ENCODE data around the gene HOXB7. TPM values are rescaled to one million over a fixed set of nuclear protein-coding genes. Genes with fewer than 3 reads are reported as not detected.

HOXB7 gene
- total and polyA plus RNA-seq, 2 of the 13 experiments (the other 11 are each of a cell fraction or from before 2014, with no cell fraction given) = 0.04 TPM; not detected in 1

GRCh38 chr17:48565022-48565554 lies 45.7 kb downstream of the HOXB7 start:
- H3K9me3 ChIP-seq (ENCODE audit: low read length) = no peaks in the 10 kb centered on the region
- no peak overlapping the region for H3K9ac ChIP-seq (ENCODE audit: insufficient read depth, low read depth, low read length)
- CTCF ChIA-PET (ENCODE audit: low intra/inter-chr PET ratio, low total read pairs) = no interaction called here
- intact Hi-C loops (cut with micrococcal nuclease; ENCODE audit: unreplicated experiment) = no loop called here
- no peak overlapping the region for H3K27ac ChIP-seq (ENCODE audit: extremely low read length, insufficient read depth, low read length)
- H3K36me3 ChIP-seq (replicated peaks in 1 of 2; ENCODE audit: control insufficient read depth in 1 of 2, insufficient read depth in 2 of 2, low read length in 2 of 2) = no peaks in the 10 kb centered on the region
- H2AFZ ChIP-seq (ENCODE audit: low read length) = no peak overlapping the region
- H3K79me2 ChIP-seq (ENCODE audit: insufficient read depth, low read length) = no peaks in the 10 kb centered on the region
- TF ChIP-seq HDAC1 (CRISPR knock-in tag; IDR thresholded peaks at IDR 0.05) (no peak), EED (CRISPR knock-in tag; IDR thresholded peaks at IDR 0.05) (no peak)
- ATAC-seq = no peak
- peaks cover 14 to 94% of the 10 kb centered on the region in 2 experiments for H3K27me3 ChIP-seq (ENCODE audit: control insufficient read depth in 1 of 2, insufficient read depth in 2 of 2, low read length in 2 of 2)
- POLR2A ChIA-PET = no interaction called here
- H4K20me1 ChIP-seq (ENCODE audit: insufficient read depth, low read length) = 0 out of 2 replicates have a peak, but pooled peaks cover 4% of the 10 kb centered on the region
- no peak overlapping the region for H3K4me2 ChIP-seq (ENCODE audit: low read depth, low read length)
- no peak for DNase-seq (ENCODE audit: low spot score)
- BruUV-seq (replicated peaks) = no TSS peak
- in situ Hi-C loops (cut with HindIII; ENCODE audit: extremely low pct_ligation_motif_present, low pct_unique_long_range_greater_than_20kb) = no loop called here
- WGBS (ENCODE audit: low lambda C conversion rate) = 4% methylated on average over 2 of the region's 2 CpGs
- no peak overlapping the region for H3K4me3 ChIP-seq (replicated peaks in 1 of 3; ENCODE audit: insufficient read depth in 1 of 3, low read depth in 2 of 3, low read length in 3 of 3)
- no peak for FAIRE-seq
- H3K4me1 ChIP-seq (ENCODE audit: insufficient read depth, low read length) = no peaks in the 10 kb centered on the region

GRCh38 chr17:48564188-48565021 lies 46.4 kb downstream of the HOXB7 start:
- TF ChIP-seq PBX3 (CRISPR knock-in tag; IDR thresholded peaks at IDR 0.05; ENCODE audit: borderline replicate concordance) (no peak), ZBTB10 (CRISPR knock-in tag; IDR thresholded peaks at IDR 0.05; ENCODE audit: borderline replicate concordance) (no peak), ZC3H4 (CRISPR knock-in tag; IDR thresholded peaks at IDR 0.05; ENCODE audit: borderline replicate concordance) (no peak)
- Histone ChIP-seq H3K36me3 (replicated peaks in 1 of 2; ENCODE audit: control insufficient read depth in 1 of 2, insufficient read depth in 2 of 2, low read length in 2 of 2) (no peaks in the 10 kb centered on the region), H4K20me1 (ENCODE audit: insufficient read depth, low read length) (no peaks in the 10 kb centered on the region), H3K4me3 (replicated peaks in 1 of 3; ENCODE audit: insufficient read depth in 1 of 3, low read depth in 2 of 3, low read length in 3 of 3) (no peak overlapping the region), H3K27me3 (ENCODE audit: control insufficient read depth in 1 of 2, insufficient read depth in 2 of 2, low read length in 2 of 2) (peaks cover 20 to 94% of the 10 kb centered on the region in 2 experiments), H3K4me1 (ENCODE audit: insufficient read depth, low read length) (no peaks in the 10 kb centered on the region), H3K9ac (ENCODE audit: insufficient read depth, low read depth, low read length) (no peak overlapping the region), H3K9me3 (ENCODE audit: low read length) (no peaks in the 10 kb centered on the region), H3K79me2 (ENCODE audit: insufficient read depth, low read length) (no peaks in the 10 kb centered on the region), H3K27ac (ENCODE audit: extremely low read length, insufficient read depth, low read length) (no peak overlapping the region), H2AFZ (ENCODE audit: low read length) (no peak overlapping the region), H3K4me2 (ENCODE audit: low read depth, low read length) (no peak overlapping the region)
- DNase-seq (ENCODE audit: low spot score) (no peak), ATAC-seq (no peak), FAIRE-seq (no peak)
- in situ Hi-C loops (cut with HindIII; ENCODE audit: extremely low pct_ligation_motif_present, low pct_unique_long_range_greater_than_20kb) (no loop called here), intact Hi-C loops (cut with micrococcal nuclease; ENCODE audit: unreplicated experiment) (no loop called here)
- ChIA-PET POLR2A (no interaction called here), CTCF (ENCODE audit: low intra/inter-chr PET ratio, low total read pairs) (no interaction called here)
- WGBS (ENCODE audit: low lambda C conversion rate) = 34% methylated on average over 47 of the region's 73 CpGs
- BruUV-seq (replicated peaks) = no TSS peak

Data from HepG2 (cell line).